OCI-LY3 (cell line): Measurements from ENCODE around the gene DYNC1I1.

ENCODE experiments used
- H2AFZ ChIP-seq: fragments of 200-600, 300-600 bp; shearing (Covaris generic); 2 replicates; pipeline ENCODE4 v1.6.0; 2014; ENCODE audit warnings: antibody characterized with exemption, low read depth, low read length
- H3K27ac ChIP-seq: fragments of 200-600, 300-600 bp; sonication (generic); 2 replicates; pipeline ENCODE4 v1.5.1; 2014; ENCODE audit warnings: mild to moderate bottlenecking, low read length, moderate library complexity, mixed read lengths
- H3K27me3 ChIP-seq: fragments of 200-600, 300-600 bp; sonication (generic); 2 replicates; pipeline ENCODE4 v1.6.1; 2014; ENCODE audit warnings: low read depth, low read length, mixed read lengths
- H3K36me3 ChIP-seq: fragments of 200-600, 300-600 bp; sonication (generic); replicated peaks from 2 replicates; pipeline ENCODE3; 2014; ENCODE audit warnings: low read depth, low read length, mixed read lengths
- H3K4me1 ChIP-seq: fragments of 300-600, 200-600 bp; sonication (generic); 2 replicates; pipeline ENCODE4 v1.6.1; 2014; ENCODE audit warnings: low read length, mixed read lengths
- H3K4me2 ChIP-seq: fragments of 200-600, 300-600 bp; sonication (generic); 2 replicates; pipeline ENCODE4 v1.6.1; 2014; ENCODE audit warnings: low read length, mixed read lengths
- H3K4me3 ChIP-seq: fragments of 300-600, 200-600 bp; sonication (generic); 2 replicates; pipeline ENCODE4 v1.5.1; 2014; ENCODE audit warnings: antibody characterized with exemption, mild to moderate bottlenecking, low read length, moderate library complexity
- H3K79me2 ChIP-seq: fragments of 300-600, 200-600 bp; shearing (Covaris generic); 2 replicates; pipeline ENCODE4 v1.6.1; 2014; ENCODE audit warnings: mild to moderate bottlenecking, low read length, mixed read lengths
- H3K9ac ChIP-seq: fragments of 300-600, 200-600 bp; shearing (Covaris generic); 2 replicates; pipeline ENCODE4 v1.6.0; 2014; ENCODE audit warnings: mild to moderate bottlenecking, low read length, moderate library complexity
- H3K9me3 ChIP-seq: fragments of 200-600, 300-600 bp; shearing (Covaris generic); 2 replicates; pipeline ENCODE4 v1.6.1; 2014; ENCODE audit warnings: low read length, mixed read lengths; ENCODE audit not compliant: insufficient read depth
- H4K20me1 ChIP-seq: fragments of 200-600, 300-600 bp; sonication (generic); 2 replicates; pipeline ENCODE4 v1.6.1; 2016; ENCODE audit warnings: low read length, mixed read lengths; ENCODE audit not compliant: insufficient read depth
- CTCF ChIP-seq: fragments of 200-600, 300-600 bp; sonication (generic); IDR thresholded peaks from 2 replicates; pipeline ENCODE4 v1.5.1; 2014; ENCODE audit warnings: antibody characterized with exemption, low read length, low read depth
- EZH2phosphoT487 ChIP-seq: fragments of 200-600 bp; shearing (Covaris generic); IDR thresholded peaks from 2 replicates; pipeline ENCODE4 v1.6.1; 2018; ENCODE audit warnings: antibody characterized with exemption, mixed run types, low read depth

Gene DYNC1I1

GRCh38 chr7:96118449-96119001, 346.2 kb downstream of the DYNC1I1 start:
- H3K79me2 ChIP-seq = no peaks in the 10 kb centered on the region
- peaks cover 19% of the 10 kb centered on the region for H3K36me3 ChIP-seq
- H3K9me3 ChIP-seq = no peaks in the 10 kb centered on the region
- no peak overlapping the region for H2AFZ ChIP-seq
- H3K27ac ChIP-seq = no peak overlapping the region
- H3K4me1 ChIP-seq = no peaks in the 10 kb centered on the region
- no peaks in the 10 kb centered on the region for H4K20me1 ChIP-seq
- no peak overlapping the region for H3K9ac ChIP-seq
- TF ChIP-seq EZH2phosphoT487 (no peak), CTCF (no peak)
- no peak overlapping the region for H3K4me3 ChIP-seq
- H3K4me2 ChIP-seq = no peak overlapping the region
- H3K27me3 ChIP-seq = no peaks in the 10 kb centered on the region

- Histone ChIP-seq H2AFZ (no peak overlapping the region), H3K4me3 (no peak overlapping the region), H3K9me3 (no peaks in the 10 kb centered on the region), H3K9ac (no peak overlapping the region), H3K4me1 (no peaks in the 10 kb centered on the region), H3K79me2 (no peaks in the 10 kb centered on the region), H3K27me3 (no peaks in the 10 kb centered on the region), H3K4me2 (no peak overlapping the region), H3K27ac (no peak overlapping the region), H3K36me3 (peaks cover 19% of the 10 kb centered on the region), H4K20me1 (no peaks in the 10 kb centered on the region)
- TF ChIP-seq EZH2phosphoT487 (no peak), CTCF (no peak)
These were observed 348.3 kb downstream of the DYNC1I1 start for GRCh38 chr7:96120445-96121225.

GRCh38 chr7:96121752-96122151, 349.4 kb downstream of the DYNC1I1 start:
- H3K79me2 ChIP-seq = no peaks in the 10 kb centered on the region
- H3K9me3 ChIP-seq = no peaks in the 10 kb centered on the region
- H3K9ac ChIP-seq = no peak overlapping the region
- no peaks in the 10 kb centered on the region for H3K4me1 ChIP-seq
- H4K20me1 ChIP-seq = no peaks in the 10 kb centered on the region
- H2AFZ ChIP-seq = no peak overlapping the region
- H3K4me3 ChIP-seq = no peak overlapping the region
- no peak for TF ChIP-seq CTCF
- TF ChIP-seq EZH2phosphoT487 = no peak
- no peak overlapping the region for H3K27ac ChIP-seq
- H3K36me3 ChIP-seq = peaks cover 19% of the 10 kb centered on the region
- no peaks in the 10 kb centered on the region for H3K27me3 ChIP-seq
- H3K4me2 ChIP-seq = no peak overlapping the region

- Histone ChIP-seq H3K27me3 (no peaks in the 10 kb centered on the region), H3K9ac (no peak overlapping the region), H3K79me2 (no peaks in the 10 kb centered on the region), H2AFZ (no peak overlapping the region), H3K4me2 (no peak overlapping the region), H4K20me1 (no peaks in the 10 kb centered on the region), H3K4me3 (no peak overlapping the region), H3K27ac (no peak overlapping the region), H3K4me1 (no peaks in the 10 kb centered on the region), H3K36me3 (peaks cover 19% of the 10 kb centered on the region), H3K9me3 (no peaks in the 10 kb centered on the region)
- TF ChIP-seq EZH2phosphoT487 (no peak), CTCF (no peak)
These were observed 350.4 kb downstream of the DYNC1I1 start for GRCh38 chr7:96122746-96123145.
